ES-I3 (cell line): Measurements from ENCODE around the gene WDR20.

Experiments
- H3K36me3 ChIP-seq: 2 replicates; pipeline ENCODE4 v1.6.1; 2013; ENCODE audit warnings: mild to moderate bottlenecking, low read length, control low read depth, moderate library complexity; ENCODE audit not compliant: insufficient read depth
- H3K4me1 ChIP-seq: 2 replicates; pipeline ENCODE4 v1.6.1; 2013; ENCODE audit warnings: mild to moderate bottlenecking, control low read depth, low read length; ENCODE audit not compliant: insufficient read depth
- H3K9ac ChIP-seq: 2 replicates; pipeline ENCODE4 v1.6.1; 2013; ENCODE audit warnings: low read depth, mild to moderate bottlenecking, low read length, moderate library complexity
- H3K9me3 ChIP-seq: 2 replicates; pipeline ENCODE4 v1.6.1; 2013; ENCODE audit warnings: mild to moderate bottlenecking, low read length, moderate library complexity; ENCODE audit not compliant: control insufficient read depth, insufficient read depth

The WDR20 gene

GRCh38 chr14:102187044-102187443 lies 47.3 kb downstream of the WDR20 start:
- H3K9me3 ChIP-seq: no peaks in the 10 kb centered on the region
- no peaks in the 10 kb centered on the region; the same call in 1 of the 2 replicates for H3K36me3 ChIP-seq
- H3K9ac ChIP-seq: no peak overlapping the region
- H3K4me1 ChIP-seq: peaks cover 10% of the 10 kb centered on the region

- no peak overlapping the region for H3K9ac ChIP-seq
- H3K4me1 ChIP-seq: peaks cover 10% of the 10 kb centered on the region
- no peaks in the 10 kb centered on the region; the same call in 1 of the 2 replicates for H3K36me3 ChIP-seq
- H3K9me3 ChIP-seq: no peaks in the 10 kb centered on the region
Observed at GRCh38 chr14:102187568-102188001, 47.9 kb downstream of the WDR20 start.

- Histone ChIP-seq H3K36me3 (no peaks in the 10 kb centered on the region; the same call in 1 of the 2 replicates), H3K9me3 (no peaks in the 10 kb centered on the region), H3K9ac (no peak overlapping the region), H3K4me1 (peaks cover 10% of the 10 kb centered on the region)
Observed at GRCh38 chr14:102188187-102188586, 48.5 kb downstream of the WDR20 start.

- H3K4me1 ChIP-seq: peaks cover 17% of the 10 kb centered on the region
Observed at GRCh38 chr14:102189874-102190273, 50.2 kb downstream of the WDR20 start.

GRCh38 chr14:102192840-102193502 lies 53.3 kb downstream of the WDR20 start:
- Histone ChIP-seq H3K9me3 (no peaks in the 10 kb centered on the region), H3K9ac (no peak overlapping the region), H3K36me3 (no peaks in the 10 kb centered on the region; the same call in 1 of the 2 replicates)

More at GRCh38 chr14:102189874-102190273, 50.2 kb downstream of the WDR20 start:
- no peak overlapping the region for H3K9ac ChIP-seq
- H3K9me3 ChIP-seq: no peaks in the 10 kb centered on the region
- H3K36me3 ChIP-seq: no peaks in the 10 kb centered on the region

GRCh38 chr14:102194856-102195255 lies 55.2 kb downstream of the WDR20 start:
- H3K4me1 ChIP-seq: peaks cover 13% of the 10 kb centered on the region
- no peaks in the 10 kb centered on the region for H3K9me3 ChIP-seq
- H3K36me3 ChIP-seq: no peaks in the 10 kb centered on the region; the same call in none of the 2 replicates
- no peak overlapping the region for H3K9ac ChIP-seq

More at GRCh38 chr14:102192840-102193502, 53.3 kb downstream of the WDR20 start:
- H3K4me1 ChIP-seq: peaks cover 13% of the 10 kb centered on the region

- no peaks in the 10 kb centered on the region; the same call in none of the 2 replicates for H3K36me3 ChIP-seq
- H3K4me1 ChIP-seq: peaks cover 13% of the 10 kb centered on the region
- no peak overlapping the region for H3K9ac ChIP-seq
- H3K9me3 ChIP-seq: no peaks in the 10 kb centered on the region
Observed at GRCh38 chr14:102195446-102195845, 55.7 kb downstream of the WDR20 start.

GRCh38 chr14:102196039-102196901 lies 56.6 kb downstream of the WDR20 start:
- H3K9ac ChIP-seq: no peak overlapping the region
- peaks cover 9% of the 10 kb centered on the region for H3K4me1 ChIP-seq
- H3K9me3 ChIP-seq: no peaks in the 10 kb centered on the region
- no peaks in the 10 kb centered on the region; the same call in none of the 2 replicates for H3K36me3 ChIP-seq

- H3K9me3 ChIP-seq: no peaks in the 10 kb centered on the region
- no peaks in the 10 kb centered on the region; the same call in none of the 2 replicates for H3K36me3 ChIP-seq
- H3K4me1 ChIP-seq: peaks cover 7% of the 10 kb centered on the region
- no peak overlapping the region for H3K9ac ChIP-seq
Observed at GRCh38 chr14:102196902-102197230, 57.2 kb downstream of the WDR20 start.

GRCh38 chr14:102197317-102197853 lies 57.7 kb downstream of the WDR20 start:
- Histone ChIP-seq H3K9ac (no peak overlapping the region), H3K4me1 (peaks cover 7% of the 10 kb centered on the region), H3K9me3 (no peaks in the 10 kb centered on the region), H3K36me3 (no peaks in the 10 kb centered on the region; the same call in none of the 2 replicates)

- Histone ChIP-seq H3K4me1 (no peaks in the 10 kb centered on the region), H3K36me3 (peaks cover 13% of the 10 kb centered on the region), H3K9me3 (no peaks in the 10 kb centered on the region), H3K9ac (no peak overlapping the region)
Observed at GRCh38 chr14:102200690-102201352, 61.1 kb downstream of the WDR20 start.

- Histone ChIP-seq H3K9me3 (no peaks in the 10 kb centered on the region), H3K9ac (no peak overlapping the region), H3K4me1 (no peaks in the 10 kb centered on the region), H3K36me3 (peaks cover 13% of the 10 kb centered on the region)
Observed at GRCh38 chr14:102201353-102201738, 61.6 kb downstream of the WDR20 start.

GRCh38 chr14:102201776-102202175 lies 62.1 kb downstream of the WDR20 start:
- H3K36me3 ChIP-seq: peaks cover 13% of the 10 kb centered on the region
- H3K4me1 ChIP-seq: no peaks in the 10 kb centered on the region
- no peak overlapping the region for H3K9ac ChIP-seq
- H3K9me3 ChIP-seq: no peaks in the 10 kb centered on the region

- Histone ChIP-seq H3K4me1 (no peaks in the 10 kb centered on the region), H3K9ac (no peak overlapping the region), H3K9me3 (no peaks in the 10 kb centered on the region), H3K36me3 (peaks cover 13% of the 10 kb centered on the region)
Observed at GRCh38 chr14:102202944-102203343, 63.2 kb downstream of the WDR20 start.
